CD4-positive, alpha-beta T cell treated with Interferon gamma for 1 hour (primary cell): ENCODE results near the gene SPTAN1.
"Not testable (repeated sequence)": the region's sequence is repeated elsewhere in the genome, so short reads cannot be mapped to it uniquely, and the experiment has no call there.

Source experiments
- DNase-seq: peaks from one replicate; pipeline ENCODE4 v3.0.0-alpha.2; 2020

The SPTAN1 gene

DNA sequence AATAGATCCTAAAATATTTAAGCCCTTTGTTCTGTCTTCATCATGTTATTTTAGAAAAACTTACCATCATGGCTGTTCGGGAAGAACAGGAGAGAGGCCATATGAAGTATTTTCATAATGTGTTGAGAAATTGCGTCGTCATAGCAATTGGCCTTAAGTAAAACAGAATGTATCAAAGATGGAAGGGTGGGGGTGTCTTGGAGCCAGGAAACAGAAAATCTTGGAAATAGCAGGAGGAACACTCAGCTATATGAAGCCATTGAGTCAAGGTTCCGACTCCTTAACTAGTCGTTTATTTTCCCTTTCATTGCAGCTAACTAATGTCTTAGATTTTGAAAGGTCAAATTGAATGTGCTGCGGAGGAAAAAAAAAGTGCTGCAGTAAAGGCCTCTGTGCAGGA lies 1.3 kb downstream of the SPTAN1 start:
- DNase-seq = no peak

DNA sequence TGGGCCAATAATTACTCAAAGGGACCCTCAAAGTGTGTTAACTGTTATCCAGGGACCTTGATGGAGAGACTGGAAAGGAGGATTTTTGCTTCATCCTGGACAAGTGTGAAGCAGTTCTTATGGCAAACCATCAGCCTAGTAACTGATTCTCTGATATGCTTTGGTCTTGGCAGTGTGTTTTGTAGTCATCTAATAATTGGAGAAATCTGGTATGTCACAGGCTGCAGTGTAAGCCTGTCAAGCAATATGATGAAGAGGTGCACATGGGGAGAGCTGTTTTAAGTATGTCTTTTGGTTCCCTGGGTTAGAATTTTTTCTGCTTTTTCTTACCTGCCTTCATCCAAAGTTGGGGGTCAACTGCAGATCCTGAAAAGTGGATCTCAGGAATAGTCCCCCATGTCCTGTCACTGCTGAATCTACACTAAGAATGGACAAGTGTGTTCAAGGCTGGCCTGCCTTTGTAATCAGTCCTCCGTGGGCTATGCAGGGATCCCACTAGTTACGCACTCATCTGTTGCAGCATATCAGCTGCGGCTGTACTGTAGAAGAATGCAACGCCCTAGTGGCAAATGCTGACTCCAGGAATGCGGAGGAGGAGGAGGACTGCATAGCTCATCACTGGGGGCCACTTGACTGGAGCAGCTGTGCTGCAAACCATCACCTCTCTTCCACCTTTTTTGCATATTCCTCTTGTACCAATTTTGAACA lies 1.9 kb downstream of the SPTAN1 start:
- DNase-seq = no peak

DNA sequence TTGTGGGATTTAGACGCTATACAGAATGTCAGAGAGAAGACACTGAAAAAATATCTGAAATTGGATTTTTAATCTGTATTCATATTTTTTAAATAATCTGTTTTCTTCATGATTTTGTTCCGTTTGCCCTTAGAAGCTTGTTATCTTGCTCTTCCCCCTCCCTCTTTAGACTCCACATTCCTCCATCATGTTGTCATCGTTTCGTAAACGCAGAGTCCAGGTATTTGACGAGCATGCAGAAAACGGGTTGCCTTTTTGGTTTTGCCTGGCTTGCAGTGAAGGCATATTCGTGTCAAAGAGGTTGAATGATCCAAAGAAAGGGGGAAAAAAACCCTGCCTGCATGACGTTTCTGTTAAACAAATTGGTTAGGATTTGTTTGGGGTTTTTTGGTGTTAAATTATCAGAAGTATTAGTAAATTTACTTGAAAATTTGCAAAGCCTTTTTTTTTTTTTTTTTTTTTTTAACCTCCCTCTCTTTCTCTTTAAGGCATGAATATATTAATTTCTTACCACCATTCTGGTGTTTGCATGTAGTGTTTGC lies 2.9 kb downstream of the SPTAN1 start:
- DNase-seq = no peak

DNA sequence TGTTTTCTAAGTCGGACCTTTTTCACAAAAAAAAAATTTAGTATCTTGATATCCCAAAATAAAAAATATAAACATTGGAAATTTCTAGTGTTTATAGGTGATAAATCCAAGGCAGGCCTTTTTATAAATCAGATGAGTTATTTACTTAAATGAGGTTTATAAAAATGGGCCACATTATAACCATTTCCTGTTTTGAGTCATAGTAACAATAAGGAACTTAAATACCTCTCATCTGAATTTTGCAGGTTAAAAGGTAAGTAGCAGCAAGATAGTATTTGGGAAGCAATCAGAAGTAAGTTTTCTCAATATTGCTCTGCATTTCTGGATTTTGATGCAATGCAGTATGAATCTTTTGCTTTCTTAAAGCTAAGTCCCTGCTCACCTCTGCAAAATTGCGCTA lies 3.9 kb downstream of the SPTAN1 start:
- DNase-seq = no peak

DNA sequence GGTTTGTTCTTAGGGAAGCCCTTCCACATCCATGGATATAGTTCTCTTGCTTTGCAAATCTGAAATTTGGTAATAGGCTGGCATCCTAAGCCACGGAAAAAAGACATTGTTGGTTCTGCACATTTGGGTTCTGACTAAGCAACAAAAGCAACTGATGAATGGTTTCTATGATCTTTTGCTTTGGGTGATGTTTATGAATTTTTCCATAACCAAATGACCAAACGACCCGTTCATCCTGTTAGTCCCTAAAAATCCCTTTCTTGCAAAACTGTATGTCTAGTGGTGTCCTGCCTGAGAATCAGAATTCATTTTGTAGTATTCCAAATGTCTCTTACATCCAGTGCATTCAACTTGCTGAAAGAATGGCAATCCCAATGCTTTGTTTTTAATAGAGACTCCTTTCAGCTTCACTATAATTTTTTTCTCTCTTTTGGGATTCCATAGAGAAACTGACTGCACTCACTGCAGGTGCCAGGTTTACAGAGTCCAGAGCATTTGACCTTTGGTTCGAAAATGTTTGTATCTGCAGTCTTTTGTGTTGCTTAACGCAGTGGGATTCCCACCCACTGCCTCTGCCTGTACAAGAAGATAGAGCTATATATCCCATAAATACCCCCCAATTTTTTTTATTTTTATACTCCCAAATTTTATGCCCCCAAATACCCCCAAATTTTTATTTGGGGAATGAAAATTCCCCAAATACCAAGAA lies 4.7 kb downstream of the SPTAN1 start:
- no peak for DNase-seq

DNA sequence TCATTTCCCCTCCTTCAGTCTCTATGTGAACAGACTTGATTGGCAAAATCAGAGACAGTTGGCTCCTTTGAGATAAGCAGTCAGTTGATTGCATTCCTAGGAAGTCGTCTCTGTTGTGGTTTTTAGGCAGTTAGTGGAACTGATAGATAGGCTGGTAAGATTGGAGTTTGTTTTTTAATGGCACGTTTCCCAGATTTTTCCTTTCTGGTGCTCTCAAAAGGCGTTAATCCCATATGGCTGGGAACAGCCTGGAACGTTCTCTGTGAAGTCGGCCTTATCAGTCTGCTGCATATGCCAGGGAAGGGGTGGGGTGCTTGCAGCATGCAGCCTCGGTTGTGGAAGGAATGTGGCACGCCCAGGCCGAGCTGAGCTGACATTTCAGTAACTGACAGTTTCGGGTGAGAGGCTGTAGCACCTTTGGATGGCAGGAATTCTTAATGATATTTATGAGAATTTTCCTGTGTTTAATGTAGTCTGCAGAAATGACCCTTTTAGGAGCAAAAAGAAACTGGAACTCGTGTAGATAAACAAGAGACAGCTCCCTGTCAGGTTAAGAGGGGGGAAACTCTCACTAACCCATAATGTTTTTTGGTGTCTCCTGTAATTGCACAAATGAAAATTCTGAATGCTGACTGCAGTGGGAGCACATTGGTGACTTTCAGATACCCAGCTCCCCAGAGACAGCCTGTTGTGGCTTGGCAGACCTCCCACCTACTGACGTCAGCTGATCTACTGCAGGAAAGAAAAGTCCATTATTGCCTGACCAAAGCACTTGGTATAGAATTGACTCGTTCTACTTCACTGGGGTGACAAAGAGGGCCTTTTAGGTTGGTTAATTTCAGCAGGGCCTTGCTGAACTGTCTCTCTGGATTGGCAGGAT lies 6.3 kb downstream of the SPTAN1 start:
- peak; percentile 39 for DNase-seq

DNA sequence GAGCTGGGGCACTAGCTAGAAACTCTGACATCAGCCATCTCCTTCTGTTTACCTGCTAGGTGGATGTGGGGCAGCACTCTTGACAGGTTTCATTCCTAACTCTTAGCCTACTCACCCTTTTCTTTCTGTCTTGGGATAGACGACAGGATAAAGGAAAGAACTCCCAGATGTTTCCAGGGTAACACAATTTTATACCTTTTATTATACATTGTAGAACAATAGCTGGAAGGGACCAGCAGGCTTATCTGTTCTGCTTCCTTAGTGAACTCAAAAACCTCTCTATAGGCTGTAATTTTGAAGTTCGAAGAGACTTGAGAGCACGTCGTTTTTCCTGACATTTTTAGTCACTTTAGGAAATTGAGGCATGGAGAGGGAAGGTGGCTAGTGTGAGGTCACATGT lies 13.2 kb downstream of the SPTAN1 start:
- no peak for DNase-seq

DNA sequence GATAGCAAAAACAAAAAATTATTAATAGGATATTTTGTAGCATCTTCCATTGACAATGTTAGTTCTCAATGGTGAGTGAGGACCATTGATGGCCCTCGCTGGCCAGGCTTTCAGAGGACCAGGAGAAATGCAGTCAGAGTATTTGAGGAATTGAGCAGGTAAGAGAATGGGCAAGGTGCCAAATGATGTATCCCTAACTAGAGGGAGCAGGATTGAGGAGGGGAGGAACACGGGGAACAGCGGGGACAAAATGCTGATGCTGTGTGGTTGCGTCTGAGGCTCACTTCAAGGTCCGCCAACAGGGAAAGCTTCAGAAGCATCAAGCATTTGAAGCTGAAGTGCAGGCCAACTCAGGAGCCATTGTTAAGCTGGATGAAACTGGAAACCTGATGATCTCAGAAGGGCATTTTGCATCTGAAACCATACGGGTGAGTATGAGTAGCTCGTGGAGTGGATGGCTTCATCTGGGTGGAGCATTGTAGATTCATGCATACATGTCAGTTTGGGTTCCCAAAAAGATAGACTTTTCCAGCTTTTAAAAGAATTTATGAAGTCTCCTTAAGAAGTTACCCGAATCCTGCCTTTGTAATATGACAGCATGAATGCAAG lies 16.2 kb downstream of the SPTAN1 start:
- DNase-seq = no peak

DNA sequence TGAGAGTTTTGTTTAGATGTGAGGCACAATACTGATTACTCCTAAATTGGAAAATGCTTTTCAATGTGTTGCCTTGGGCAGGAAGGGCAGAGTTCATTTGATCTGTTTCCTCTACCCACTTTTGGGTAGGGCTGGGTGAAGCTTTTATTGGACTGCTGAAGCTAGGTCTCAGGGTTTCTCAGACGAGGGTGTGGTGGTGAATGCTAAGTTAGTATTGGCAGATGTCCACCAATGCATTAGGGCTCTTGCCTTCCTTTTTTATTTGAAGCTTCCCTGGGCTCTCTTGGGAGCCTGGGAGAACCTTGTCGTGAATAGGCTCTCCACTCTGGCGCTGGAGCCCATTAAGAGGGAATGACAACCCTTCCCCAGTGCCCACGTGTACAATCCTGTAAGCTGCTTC lies 23.1 kb downstream of the SPTAN1 start:
- DNase-seq = no peak

DNA sequence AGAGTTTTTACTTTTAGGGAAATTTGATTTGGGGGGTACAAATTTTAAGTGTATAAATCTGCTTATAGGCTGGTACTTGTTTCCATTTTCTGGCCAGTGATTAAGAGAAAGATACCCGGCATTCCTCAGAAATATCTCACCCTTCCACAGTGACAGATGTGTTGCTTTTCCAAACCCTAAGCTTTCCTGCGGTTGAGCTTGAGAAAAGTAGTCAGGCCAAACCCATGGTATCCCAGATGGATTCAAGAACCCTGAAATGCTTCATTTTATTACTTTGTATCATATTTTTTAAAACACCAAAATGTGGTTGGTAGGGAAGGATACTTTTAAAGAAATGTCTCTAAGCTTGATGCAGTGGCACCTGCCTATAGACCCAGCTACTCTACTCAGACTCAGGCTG lies 23.5 kb downstream of the SPTAN1 start:
- DNase-seq = no peak

DNA sequence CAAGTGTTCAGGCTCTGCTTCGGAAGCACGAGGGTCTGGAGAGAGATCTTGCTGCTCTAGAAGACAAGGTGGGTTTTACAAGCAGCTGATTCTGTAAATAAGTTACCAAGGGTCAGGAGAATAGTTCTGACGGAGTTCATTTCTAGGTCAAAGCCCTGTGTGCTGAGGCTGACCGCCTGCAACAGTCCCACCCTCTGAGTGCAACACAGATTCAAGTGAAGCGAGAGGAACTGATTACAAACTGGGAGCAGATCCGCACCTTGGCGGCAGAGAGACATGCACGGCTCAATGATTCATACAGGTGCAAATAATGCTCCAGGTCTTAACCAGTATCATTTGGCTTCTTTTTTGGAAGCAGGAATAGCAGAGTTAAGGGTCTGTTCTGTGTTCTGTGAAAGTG lies 24.8 kb downstream of the SPTAN1 start:
- no peak for DNase-seq

DNA sequence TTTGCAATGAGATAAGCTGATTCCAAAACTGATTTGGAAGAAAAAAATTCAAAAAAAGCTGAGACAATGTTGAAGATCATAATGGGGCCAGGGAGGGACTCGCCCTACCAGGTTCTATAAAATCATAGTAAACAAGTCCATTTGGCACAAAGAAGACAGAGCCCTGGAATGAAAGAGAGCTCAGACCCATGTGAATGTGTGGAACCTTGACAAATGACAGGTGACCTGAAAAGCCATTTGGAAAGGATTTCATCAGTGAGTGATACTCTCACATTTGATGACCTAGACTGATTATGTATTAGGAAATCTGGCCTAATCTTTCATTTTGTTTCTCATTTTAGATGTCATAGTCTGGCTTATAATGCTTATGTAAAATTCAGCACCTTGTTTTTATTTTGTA lies 26.8 kb downstream of the SPTAN1 start:
- no peak for DNase-seq

DNA sequence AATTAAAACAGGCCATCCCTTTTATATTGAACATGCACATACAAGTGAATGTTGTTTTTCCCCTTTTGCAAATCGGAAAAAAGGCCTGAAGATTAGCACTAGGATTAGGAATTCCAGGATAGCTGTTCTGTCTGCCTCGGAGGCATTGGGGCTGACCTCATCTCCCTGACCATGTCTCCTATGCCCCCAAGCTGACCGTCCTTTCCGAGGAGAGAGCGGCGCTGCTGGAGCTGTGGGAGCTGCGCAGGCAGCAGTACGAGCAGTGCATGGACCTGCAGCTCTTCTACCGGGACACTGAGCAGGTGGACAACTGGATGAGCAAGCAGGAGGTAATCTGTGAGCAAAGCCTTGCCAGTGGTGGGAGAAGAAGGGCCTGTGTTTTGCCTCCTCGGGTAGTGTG lies 28.3 kb downstream of the SPTAN1 start:
- no peak for DNase-seq

DNA sequence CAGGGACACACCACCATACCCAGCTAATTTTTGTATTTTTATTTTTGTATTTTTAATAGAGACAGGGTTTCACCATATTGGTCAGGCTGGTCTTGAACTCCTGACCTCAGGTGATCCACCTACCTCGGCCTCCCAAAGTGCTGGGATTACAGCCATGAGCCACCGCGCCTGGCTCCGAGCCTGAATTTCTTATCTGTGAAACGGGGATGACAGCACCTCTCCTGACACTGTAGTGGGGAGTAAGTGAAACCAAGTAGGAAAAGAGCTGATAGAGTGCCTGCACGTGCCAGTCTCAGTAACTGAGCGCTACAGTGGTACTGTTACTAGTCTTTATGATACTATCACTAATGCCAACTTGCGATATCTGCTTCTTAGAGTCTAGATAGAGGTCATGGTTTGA lies 32.8 kb downstream of the SPTAN1 start:
- DNase-seq = not testable (repeated sequence)

DNA sequence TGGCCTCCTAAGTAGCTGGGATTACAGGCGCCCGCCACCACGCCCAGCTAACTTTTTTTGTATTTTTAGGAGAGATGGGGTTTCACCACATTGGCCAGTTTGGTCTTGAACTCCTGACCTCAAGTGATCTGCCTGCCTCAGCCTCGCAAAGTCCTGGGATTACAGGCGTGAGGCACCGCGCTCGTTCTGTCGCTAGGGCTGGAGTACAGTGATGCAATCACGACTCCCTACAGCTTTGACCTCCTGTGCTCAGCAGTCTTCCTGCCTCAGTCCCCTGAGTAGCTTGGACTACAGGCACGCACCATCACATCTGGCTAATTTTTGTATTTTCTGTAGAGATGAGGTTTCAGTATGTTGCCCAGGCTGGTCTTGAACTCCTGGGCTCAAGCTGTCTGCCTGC lies 34.5 kb downstream of the SPTAN1 start:
- DNase-seq = not testable (repeated sequence)

DNA sequence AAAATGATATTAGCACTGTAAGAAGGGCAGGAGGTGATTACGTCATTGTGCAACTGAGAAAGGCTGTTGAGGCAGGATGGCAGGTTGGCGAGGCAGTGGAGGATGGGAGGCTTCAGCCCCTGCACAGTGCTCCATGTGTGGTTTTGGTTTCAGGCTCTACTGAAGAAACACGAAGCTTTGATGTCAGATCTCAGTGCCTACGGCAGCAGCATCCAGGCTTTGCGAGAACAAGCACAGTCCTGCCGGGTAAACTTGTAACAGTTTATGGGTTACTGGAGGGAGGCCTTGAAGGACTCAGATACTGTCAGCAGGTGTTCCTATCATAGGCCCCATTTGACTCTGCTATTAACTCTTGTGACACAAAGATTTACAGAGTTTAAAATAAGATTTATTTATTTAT lies 35.1 kb downstream of the SPTAN1 start:
- DNase-seq = peak; percentile 30

DNA sequence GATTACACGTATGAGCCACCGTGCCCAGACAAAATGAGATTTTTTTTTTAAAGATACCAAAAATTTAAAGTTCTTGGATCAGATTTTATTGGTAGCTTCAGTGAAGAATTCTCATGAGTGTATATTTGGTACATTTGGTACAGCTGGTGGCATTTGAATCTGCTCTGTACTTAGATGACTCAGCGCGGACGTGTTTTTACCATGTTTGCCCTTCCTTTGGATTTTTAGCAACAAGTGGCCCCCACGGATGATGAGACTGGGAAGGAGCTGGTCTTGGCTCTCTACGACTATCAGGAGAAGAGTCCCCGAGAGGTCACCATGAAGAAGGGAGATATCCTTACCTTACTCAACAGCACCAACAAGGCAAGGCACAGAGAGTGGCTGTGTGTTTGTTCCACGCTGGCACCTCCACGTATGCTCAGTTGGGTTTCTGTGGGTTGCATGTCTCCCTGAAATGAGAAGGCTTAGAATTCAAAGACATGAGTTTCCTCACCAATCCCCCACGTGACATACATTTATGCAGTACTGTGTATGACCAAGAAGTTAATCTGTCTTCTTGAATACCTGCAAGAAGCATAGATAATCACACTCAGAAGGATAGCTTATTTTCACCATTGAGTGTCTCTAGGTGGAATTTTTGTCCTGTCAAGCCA lies 36.3 kb downstream of the SPTAN1 start:
- DNase-seq = no peak

DNA sequence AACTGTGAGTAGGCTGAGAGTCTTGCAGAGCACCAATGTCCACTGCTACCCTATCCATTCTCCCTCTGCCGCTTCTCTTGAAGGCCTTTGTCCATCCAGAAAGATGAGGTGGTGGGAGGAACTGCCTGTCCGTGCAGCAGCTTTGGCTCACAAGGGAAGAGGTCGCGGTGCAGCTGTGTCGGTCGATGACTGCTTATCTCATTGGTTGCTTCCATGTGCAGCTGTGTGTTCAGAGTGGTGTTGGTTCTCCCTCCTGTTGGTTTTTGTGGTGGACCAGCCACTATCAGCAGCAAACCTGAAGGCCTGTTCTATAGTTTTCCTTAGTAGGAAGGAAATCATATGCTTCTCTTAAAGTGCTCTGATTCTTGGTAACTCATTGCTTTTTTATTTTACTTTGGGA lies 40.7 kb downstream of the SPTAN1 start:
- no peak for DNase-seq

DNA sequence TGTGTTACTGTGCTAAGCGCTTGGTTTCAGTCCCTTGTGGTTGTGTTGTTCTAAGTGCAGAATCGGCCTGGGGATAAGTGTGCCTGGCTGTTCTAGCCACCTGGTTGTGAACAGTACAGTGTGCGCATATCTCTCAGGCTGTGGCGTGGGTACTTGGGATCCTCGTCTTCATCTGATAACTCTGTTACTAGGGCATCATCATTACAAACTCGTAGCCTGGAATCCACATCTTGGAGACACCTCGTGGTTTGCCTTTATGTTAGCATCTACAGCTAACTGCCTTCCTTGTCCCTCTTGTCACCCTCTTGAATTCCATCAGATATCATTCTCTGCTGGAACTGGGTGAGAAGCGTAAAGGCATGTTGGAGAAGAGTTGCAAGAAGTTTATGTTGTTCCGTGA lies 41.5 kb downstream of the SPTAN1 start:
- no peak for DNase-seq

DNA sequence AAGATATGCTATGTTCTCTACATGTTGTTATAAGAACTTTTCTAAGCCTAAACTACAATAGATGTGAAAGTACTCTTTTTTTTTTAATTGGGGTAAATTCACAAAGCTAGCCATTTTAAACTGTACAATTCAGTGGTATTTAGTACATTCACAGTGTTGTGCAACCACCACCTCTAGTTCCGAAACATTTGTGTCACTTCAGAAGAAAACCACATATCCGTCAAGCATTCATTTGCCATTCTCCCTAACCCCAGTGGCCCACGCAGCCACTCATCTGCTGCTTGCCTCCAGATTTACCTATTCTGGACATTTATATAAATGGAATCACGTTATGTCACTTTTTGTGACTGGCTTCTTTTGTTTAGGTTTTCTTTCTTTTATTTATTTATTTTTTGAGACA lies 43.1 kb downstream of the SPTAN1 start:
- DNase-seq = no peak

DNA sequence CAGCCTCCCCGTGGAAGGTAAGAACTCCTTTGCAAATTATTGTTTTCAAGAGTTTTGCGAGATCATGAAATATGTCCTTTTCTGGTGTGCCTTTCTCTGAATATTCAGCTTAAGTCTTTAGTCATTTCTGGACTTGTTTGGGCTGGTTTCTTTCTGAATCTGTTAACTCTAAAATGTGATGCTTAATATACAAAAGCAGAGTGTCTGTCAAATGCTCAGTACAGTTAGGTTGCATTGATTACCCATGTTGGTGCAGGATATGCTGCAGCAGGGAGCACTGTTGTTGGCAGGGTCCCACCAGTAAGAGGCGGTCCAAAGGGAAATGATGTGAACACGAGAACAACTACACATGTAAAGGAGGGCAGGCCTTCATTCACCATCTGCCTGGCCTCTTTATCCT lies 47.7 kb downstream of the SPTAN1 start:
- no peak for DNase-seq

DNA sequence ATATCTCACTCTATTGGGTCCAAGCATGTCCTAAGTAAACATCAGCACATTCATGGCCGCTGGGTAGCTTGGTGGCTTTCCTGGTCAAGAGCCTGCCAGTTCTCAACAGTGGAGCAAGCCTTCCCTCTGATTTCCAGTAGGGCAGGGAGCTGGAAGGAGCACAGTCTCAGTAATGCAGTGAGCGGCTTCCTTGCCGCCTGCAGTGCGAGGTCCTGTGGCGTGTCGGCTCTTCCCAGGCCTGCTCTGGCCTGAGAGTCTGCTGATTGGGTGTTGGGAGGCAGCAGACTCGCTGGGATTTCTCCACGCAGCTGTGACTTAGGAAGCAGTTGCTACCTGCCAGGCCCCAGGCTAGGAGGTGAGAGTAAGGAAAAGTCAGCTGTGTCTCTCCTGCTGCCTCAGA lies 51.3 kb downstream of the SPTAN1 start:
- no peak for DNase-seq
